Neutrophil (primary cell): Measurements from ENCODE around the gene CLASP1.
"Not testable (repeated sequence)": the region's sequence is repeated elsewhere in the genome, so short reads cannot be mapped to it uniquely, and the experiment has no call there.

Experiments used
- H3K27ac ChIP-seq: fragments of 200-600 bp; sonication (generic); 2 replicates; pipeline ENCODE4 v1.5.1; 2016; ENCODE audit warnings: mild to moderate bottlenecking, moderate library complexity
- H3K27me3 ChIP-seq: fragments of 200-600 bp; sonication (generic); 2 replicates; pipeline ENCODE4 v1.6.0; 2016; ENCODE audit warnings: mild to moderate bottlenecking
- H3K36me3 ChIP-seq: fragments of 200-600 bp; sonication (generic); 2 replicates; pipeline ENCODE4 v1.5.1; 2017
- H3K4me1 ChIP-seq, 2 experiments: fragments of 200-600 bp in 1 of 2; sonication (generic) in 1 of 2; 1 replicate in 1 of 2; 2 replicates in 1 of 2; pipeline versions ENCODE4 v1.5.1 to v1.6.1; 2013 to 2016; ENCODE audit warnings: low read depth in 1 of 2, low read length in 1 of 2, mild to moderate bottlenecking in 1 of 2, moderate library complexity in 1 of 2; ENCODE audit not compliant: control insufficient read depth in 1 of 2, insufficient read depth in 1 of 2
- H3K4me3 ChIP-seq, 2 experiments: fragments of 200-600 bp in 1 of 2; sonication (generic) in 1 of 2; 1 replicate in 1 of 2; 2 replicates in 1 of 2; pipeline ENCODE4 v1.5.1; 2013 to 2016; ENCODE audit warnings: low read depth in 1 of 2, low read length in 1 of 2, mild to moderate bottlenecking in 1 of 2, moderate library complexity in 1 of 2
- H3K9me3 ChIP-seq: fragments of 200-600 bp; sonication (generic); 2 replicates; pipeline ENCODE4 v1.5.1; 2016
- TF ChIP-seq, protein P1 (sequence below): fragments of 200-600 bp; sonication (generic); IDR thresholded peaks from 2 replicates; pipeline ENCODE4 v1.5.1; 2016; ENCODE audit warnings: antibody characterized with exemption

The CLASP1 gene

DNA sequence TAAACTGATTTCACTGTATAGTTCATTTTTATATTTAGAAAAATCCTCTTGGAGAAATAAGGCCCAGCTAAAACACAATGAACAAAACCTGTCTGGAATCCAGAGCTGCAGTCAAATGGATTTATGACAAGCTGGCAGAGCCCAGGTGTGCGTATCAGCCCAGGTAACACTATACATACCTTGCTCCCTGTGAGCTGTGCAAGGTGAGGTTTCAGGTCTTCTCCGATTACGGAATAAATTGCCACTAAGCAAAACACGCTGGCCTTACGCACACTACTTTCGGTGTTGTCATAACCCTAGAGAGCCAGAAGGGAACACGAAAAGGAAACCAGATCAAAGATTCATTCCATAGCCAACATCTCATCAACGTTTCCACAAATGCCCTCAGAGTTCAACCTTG lies 302.4 kb downstream of the CLASP1 start:
- no peaks in the 10 kb centered on the region for H3K9me3 ChIP-seq
- peaks cover 97% of the 10 kb centered on the region for H3K36me3 ChIP-seq
- no peaks in the 10 kb centered on the region for H3K4me1 ChIP-seq
- no peak overlapping the region for H3K4me3 ChIP-seq
- TF ChIP-seq, protein P1, sequence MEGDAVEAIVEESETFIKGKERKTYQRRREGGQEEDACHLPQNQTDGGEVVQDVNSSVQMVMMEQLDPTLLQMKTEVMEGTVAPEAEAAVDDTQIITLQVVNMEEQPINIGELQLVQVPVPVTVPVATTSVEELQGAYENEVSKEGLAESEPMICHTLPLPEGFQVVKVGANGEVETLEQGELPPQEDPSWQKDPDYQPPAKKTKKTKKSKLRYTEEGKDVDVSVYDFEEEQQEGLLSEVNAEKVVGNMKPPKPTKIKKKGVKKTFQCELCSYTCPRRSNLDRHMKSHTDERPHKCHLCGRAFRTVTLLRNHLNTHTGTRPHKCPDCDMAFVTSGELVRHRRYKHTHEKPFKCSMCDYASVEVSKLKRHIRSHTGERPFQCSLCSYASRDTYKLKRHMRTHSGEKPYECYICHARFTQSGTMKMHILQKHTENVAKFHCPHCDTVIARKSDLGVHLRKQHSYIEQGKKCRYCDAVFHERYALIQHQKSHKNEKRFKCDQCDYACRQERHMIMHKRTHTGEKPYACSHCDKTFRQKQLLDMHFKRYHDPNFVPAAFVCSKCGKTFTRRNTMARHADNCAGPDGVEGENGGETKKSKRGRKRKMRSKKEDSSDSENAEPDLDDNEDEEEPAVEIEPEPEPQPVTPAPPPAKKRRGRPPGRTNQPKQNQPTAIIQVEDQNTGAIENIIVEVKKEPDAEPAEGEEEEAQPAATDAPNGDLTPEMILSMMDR = no peak
- no peaks in the 10 kb centered on the region for H3K27me3 ChIP-seq
- H3K27ac ChIP-seq = no peak overlapping the region

DNA sequence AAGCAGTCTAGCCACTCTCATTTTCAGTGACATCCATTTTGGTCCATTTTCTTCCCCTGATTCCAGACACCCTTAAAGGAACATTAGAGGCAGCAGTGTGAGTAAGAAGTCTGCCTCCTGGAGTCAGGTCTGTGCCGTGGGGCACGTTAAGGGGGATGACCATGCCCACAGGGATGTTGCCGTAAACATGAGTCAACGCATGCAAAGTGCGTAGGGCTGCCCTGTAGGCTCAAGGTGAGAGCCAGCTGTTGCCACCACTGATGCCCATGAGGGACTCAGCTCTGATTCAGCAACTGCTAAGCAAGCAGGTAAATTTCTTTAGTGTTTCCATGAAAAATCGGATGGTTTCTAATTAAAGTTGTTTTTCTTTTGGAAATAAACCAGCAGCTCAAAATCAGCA lies 302.9 kb downstream of the CLASP1 start:
- no peaks in the 10 kb centered on the region for H3K9me3 ChIP-seq
- no peak overlapping the region for H3K4me3 ChIP-seq
- H3K4me1 ChIP-seq = no peaks in the 10 kb centered on the region
- TF ChIP-seq, protein P1 = no peak
- no peak overlapping the region for H3K27ac ChIP-seq
- no peaks in the 10 kb centered on the region for H3K27me3 ChIP-seq
- H3K36me3 ChIP-seq = peaks cover 97% of the 10 kb centered on the region

- Histone ChIP-seq H3K4me1 (no peaks in the 10 kb centered on the region), H3K9me3 (no peaks in the 10 kb centered on the region), H3K4me3 (no peak overlapping the region), H3K27me3 (no peaks in the 10 kb centered on the region), H3K27ac (no peak overlapping the region), H3K36me3 (peaks cover 97% of the 10 kb centered on the region)
- TF ChIP-seq, protein P1 = no peak
Measured at GRCh38 chr2:121345887-121346286, 303.4 kb downstream of the CLASP1 start.

DNA sequence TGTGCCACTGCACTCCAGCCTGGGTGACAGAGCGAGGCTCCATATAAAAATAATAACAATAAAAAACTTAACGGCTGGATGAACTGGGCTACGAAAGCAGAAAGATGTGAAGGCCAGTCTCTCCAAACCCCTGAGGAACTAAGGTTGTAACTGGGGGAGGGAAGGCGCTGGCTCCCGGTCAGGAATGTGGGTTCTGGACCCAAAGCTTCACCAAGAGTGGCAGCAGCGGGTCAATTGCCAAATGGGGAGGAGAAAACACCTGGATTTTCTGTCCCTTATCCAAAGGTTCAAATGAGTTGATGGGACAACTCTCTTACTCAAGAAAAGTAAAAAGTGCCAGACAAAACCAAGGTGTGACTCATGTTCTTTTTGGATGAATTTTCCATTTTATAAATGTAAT lies 304.2 kb downstream of the CLASP1 start:
- peaks cover 97% of the 10 kb centered on the region for H3K36me3 ChIP-seq
- no peak overlapping the region for H3K27ac ChIP-seq
- no peaks in the 10 kb centered on the region for H3K4me1 ChIP-seq
- TF ChIP-seq, protein P1 = no peak
- no peak overlapping the region for H3K4me3 ChIP-seq
- H3K9me3 ChIP-seq = no peaks in the 10 kb centered on the region
- H3K27me3 ChIP-seq = no peaks in the 10 kb centered on the region

- H3K27me3 ChIP-seq, H3K9me3 ChIP-seq, H3K4me1 ChIP-seq, H3K4me3 ChIP-seq, H3K27ac ChIP-seq: not testable (repeated sequence)
- H3K36me3 ChIP-seq = peaks cover 97% of the 10 kb centered on the region
Measured at GRCh38 chr2:121343828-121344399, 305.3 kb downstream of the CLASP1 start.

DNA sequence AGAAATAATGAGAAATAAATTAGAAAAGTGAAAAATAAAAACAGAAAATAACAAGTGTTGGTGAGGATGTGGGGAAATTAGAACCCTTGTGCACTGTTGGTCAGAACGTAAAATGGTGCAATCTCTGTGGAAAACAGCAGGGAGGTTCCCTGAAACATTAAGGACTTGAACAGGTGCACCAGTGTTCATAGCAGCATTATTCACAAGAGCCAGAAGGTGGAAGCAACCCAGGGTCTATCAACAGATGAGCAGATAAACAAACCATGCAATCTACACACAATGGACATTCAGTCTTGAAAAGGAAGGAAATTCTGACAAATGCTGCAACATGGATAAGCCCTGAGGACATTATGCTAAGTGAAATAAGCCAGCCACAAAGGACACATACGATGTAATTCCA lies 306.1 kb downstream of the CLASP1 start:
- no peaks in the 10 kb centered on the region for H3K27me3 ChIP-seq
- H3K9me3 ChIP-seq = no peaks in the 10 kb centered on the region
- no peak overlapping the region for H3K27ac ChIP-seq
- TF ChIP-seq, protein P1 = no peak
- H3K36me3 ChIP-seq = peaks cover 97% of the 10 kb centered on the region
- no peak overlapping the region for H3K4me3 ChIP-seq
- H3K4me1 ChIP-seq = no peaks in the 10 kb centered on the region
